ENCODE results near the gene MIPEP. TPM values are rescaled to one million over a fixed set of nuclear protein-coding genes. Genes with fewer than 3 reads are reported as not detected.
A peak's percentile ranks its signal among the peaks of the same experiment; 100 is the strongest.

MIPEP gene
- total RNA-seq, 1 experiment from 2014 or later, result 37.4 TPM

DNA sequence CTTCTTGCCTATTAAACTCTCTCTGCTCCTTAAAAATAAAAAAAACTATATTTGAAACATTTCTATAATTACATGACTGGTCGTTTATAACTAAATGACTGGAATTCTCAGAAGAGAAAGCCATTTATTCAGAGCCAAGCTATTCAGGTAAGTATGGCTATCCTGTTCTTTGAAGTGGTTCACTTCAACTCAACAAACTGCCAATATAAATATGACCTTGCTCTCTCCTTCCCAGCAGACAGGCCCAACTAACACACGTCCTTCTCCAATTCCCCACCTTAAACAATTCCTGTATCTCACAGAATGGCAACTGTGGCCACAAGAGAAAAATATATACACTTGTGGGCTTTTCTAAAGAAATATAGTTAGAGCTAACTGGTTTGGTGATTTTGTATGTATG is 153.9 kb downstream of the MIPEP start:
- in situ Hi-C loops (cut with HindIII; ENCODE audit: low sequenced_read_pairs), result loop anchor here (5.0 kb wide), 1 partner anchor 53 kb away; no protein-coding TSS in a partner anchor
- DNase-seq (ENCODE audit: low spot score), result no peak

GRCh38 chr13:23731709-23732108 is 157.5 kb downstream of the MIPEP start:
- no peak for DNase-seq (ENCODE audit: low spot score)
- in situ Hi-C loops (cut with HindIII; ENCODE audit: low sequenced_read_pairs), result no loop called here

DNA sequence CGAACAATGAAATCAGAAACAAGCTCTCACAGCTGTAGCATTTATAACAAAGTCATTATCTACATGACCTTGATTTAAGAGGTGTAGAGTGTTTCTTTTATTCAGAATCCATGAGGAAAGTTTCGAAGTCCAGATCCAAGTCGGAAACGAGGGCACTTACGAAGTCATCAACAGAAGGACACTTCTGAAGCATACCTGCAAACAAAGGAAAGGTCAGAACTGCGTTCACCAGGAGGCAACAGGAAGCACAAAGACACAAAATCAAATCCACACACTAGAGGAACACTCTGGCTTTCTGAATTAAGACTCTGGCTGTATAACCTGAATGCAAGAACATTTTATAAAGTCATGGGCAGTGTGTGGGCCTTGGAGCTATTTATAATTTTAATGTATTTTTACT is 158.9 kb downstream of the MIPEP start:
- DNase-seq (ENCODE audit: low spot score), result no peak
- in situ Hi-C loops (cut with HindIII; ENCODE audit: low sequenced_read_pairs), result no loop called here

DNA sequence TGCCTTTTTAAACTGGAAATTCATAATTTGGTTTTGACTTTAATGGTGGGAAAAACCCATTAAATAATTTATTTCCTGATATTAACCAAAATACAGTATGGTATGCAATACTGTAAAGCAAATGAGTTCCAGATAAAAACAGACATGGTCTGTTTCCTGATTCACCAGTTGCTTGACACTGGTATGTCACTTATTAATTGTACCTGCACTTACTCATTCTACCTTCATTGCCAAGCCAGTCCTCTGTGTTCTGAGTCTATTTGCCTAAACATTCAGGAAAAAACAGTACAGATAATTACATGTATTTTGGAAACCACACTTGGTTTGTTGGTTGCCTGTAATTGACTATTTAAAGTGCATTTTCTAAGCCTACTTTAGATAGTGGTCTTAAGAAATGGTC is 159.7 kb downstream of the MIPEP start:
- no peak for DNase-seq (ENCODE audit: low spot score)
- in situ Hi-C loops (cut with HindIII; ENCODE audit: low sequenced_read_pairs), result no loop called here

- in situ Hi-C loops (cut with HindIII; ENCODE audit: low sequenced_read_pairs), result no loop called here
- no peak for DNase-seq (ENCODE audit: low spot score)
Observed at GRCh38 chr13:23728807-23729206, 160.4 kb downstream of the MIPEP start.

GRCh38 chr13:23725922-23726321 is 163.3 kb downstream of the MIPEP start:
- no peak for DNase-seq (ENCODE audit: low spot score)
- in situ Hi-C loops (cut with HindIII; ENCODE audit: low sequenced_read_pairs), result no loop called here

GRCh38 chr13:23724196-23724970 is 164.8 kb downstream of the MIPEP start:
- DNase-seq (ENCODE audit: low spot score), result peak; percentile 39
- in situ Hi-C loops (cut with HindIII; ENCODE audit: low sequenced_read_pairs), result no loop called here

DNA sequence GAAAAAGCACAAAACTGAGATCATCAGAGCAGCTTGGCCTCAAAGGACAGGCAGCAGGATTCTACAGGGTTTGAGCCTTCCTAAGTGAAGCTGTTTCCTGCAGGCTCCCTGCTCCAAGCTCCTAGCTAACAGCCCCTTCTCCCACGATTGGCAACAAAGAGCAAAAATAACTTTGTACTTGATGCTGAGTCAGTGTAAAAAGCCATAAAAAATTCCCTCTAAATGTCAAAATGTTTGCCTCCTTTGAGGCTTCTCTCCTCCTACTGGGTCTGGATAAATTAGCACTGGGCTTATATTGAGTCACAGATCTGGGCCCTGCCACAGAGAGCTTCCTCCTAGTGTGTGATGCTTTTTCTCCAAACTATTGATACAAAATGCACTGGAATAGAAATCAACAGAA is 165.7 kb downstream of the MIPEP start:
- no peak for DNase-seq (ENCODE audit: low spot score)
- in situ Hi-C loops (cut with HindIII; ENCODE audit: low sequenced_read_pairs), result no loop called here

DNA sequence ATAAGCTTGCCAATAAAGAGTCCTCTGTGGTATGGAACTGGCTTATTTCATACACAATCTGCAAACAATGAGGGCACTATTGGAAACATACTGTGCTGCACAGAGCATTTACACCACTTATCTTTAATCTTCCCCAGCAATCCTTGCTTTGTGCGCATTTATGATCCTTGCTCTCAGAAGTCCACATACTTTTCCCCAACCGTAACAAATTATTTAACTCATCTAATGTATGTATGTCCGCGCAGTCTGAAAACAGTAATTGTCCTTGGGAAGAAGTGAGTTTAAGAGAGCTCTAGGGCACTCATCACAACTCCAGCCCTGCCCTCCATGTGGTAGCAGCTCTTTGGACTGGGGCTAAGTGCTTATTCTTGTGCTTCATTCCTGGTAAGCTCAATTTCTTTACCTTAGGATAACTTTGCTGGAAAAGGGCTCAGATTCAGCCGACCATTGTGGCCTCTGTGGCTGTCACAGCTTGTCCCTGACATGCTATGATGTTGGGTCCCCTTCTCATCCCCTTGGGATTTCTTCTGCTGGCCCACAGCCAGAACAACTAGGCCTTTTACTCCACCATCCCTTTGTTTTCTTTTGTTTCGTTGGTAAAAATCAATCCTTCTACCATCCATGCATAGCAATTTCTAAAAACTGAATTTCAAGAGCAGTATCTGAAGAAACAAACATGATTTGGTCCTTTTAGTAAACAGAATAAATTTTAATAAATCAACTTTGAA is 166.3 kb downstream of the MIPEP start:
- in situ Hi-C loops (cut with HindIII; ENCODE audit: low sequenced_read_pairs), result no loop called here
- DNase-seq (ENCODE audit: low spot score), result no peak

DNA sequence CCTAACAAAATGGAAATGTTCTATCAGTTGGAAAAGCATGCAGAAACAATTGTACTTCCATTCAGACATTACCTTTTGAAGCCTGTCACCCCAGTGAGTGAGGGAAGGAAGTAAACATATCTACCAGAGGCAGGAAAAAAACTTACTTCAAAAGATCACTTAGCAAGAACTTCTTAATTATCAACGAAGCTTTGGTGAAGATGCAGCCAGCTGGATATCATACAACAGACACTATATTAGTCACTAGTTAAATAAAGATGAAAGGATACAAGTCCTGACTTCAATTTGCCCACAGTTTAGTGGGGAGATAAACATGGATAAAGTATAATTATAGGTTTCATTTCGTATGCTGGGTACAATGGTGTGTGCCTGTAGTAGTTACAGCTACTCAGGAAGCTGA is 170.2 kb downstream of the MIPEP start:
- no peak for DNase-seq (ENCODE audit: low spot score)
- in situ Hi-C loops (cut with HindIII; ENCODE audit: low sequenced_read_pairs), result no loop called here

DNA sequence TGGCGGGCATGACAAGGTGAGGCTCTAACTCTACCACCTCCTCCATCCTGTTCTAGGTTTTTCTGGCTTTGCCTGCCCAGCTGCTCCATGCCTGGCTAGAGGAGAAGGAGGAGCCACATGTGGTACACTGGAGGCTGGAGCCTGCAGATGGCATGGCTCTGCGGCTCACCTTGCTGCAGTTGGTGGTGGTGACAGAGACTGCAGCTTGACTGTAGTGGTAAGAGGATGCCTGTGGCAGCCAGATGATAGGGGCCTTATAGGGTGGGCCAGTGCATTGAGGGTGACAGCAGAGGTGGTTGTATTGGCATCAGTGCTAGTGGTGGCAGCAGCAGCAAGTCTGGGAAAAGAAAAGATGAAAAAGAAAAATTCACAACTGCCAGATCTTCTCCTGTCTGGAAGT is 172.8 kb downstream of the MIPEP start:
- in situ Hi-C loops (cut with HindIII; ENCODE audit: low sequenced_read_pairs), result no loop called here
- no peak for DNase-seq (ENCODE audit: low spot score)

- in situ Hi-C loops (cut with HindIII; ENCODE audit: low sequenced_read_pairs), result no loop called here
- no peak for DNase-seq (ENCODE audit: low spot score)
Observed at GRCh38 chr13:23715762-23716235, 173.4 kb downstream of the MIPEP start.

GRCh38 chr13:23715092-23715761 is 174.0 kb downstream of the MIPEP start:
- in situ Hi-C loops (cut with HindIII; ENCODE audit: low sequenced_read_pairs), result no loop called here
- no peak for DNase-seq (ENCODE audit: low spot score)

- DNase-seq (ENCODE audit: low spot score), result no peak
- in situ Hi-C loops (cut with HindIII; ENCODE audit: low sequenced_read_pairs), result no loop called here
Observed at GRCh38 chr13:23714672-23715071, 174.5 kb downstream of the MIPEP start.

DNA sequence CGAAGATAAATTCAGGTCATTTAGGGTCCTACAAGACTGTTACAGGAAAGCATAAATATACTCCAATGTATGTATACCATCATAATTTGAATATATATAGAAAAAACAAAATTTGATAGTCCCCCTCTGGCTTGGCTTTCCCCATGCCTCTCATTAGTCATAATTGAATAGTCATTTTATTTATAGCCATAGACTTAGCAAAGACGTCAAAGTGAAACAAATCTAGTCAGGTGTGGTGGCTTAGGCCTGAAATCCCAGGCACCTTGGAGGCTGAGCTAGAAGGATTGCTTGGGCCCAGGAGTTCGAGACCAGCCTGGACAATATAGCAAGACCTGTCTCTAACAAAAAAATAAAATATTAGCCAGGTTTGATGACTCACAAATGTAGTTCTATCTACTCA is 177.8 kb downstream of the MIPEP start:
- DNase-seq (ENCODE audit: low spot score), result no peak
- in situ Hi-C loops (cut with HindIII; ENCODE audit: low sequenced_read_pairs), result no loop called here

DNA sequence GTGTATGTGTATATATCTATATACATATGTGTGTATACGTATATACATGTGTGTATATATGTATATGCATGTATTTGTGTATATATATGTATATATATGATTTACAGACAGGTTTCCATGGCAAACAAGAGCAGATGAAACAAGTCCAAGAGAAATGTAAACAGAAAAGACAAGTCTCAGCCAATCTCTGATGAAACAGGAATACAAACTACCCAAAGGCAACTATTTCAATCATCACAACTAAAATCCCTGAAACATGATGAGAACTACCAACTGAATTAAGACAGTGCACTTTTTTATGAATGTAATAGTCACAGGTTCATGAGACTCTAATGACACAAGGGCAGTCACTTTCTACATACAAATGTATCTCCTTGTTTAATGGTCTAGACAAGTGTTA is 178.8 kb downstream of the MIPEP start:
- in situ Hi-C loops (cut with HindIII; ENCODE audit: low sequenced_read_pairs), result no loop called here
- no peak for DNase-seq (ENCODE audit: low spot score)

- no peak for DNase-seq (ENCODE audit: low spot score)
- in situ Hi-C loops (cut with HindIII; ENCODE audit: low sequenced_read_pairs), result no loop called here
Observed at GRCh38 chr13:23709536-23709935, 179.7 kb downstream of the MIPEP start.

GRCh38 chr13:23707674-23708073 is 181.5 kb downstream of the MIPEP start:
- DNase-seq (ENCODE audit: low spot score), result no peak
- in situ Hi-C loops (cut with HindIII; ENCODE audit: low sequenced_read_pairs), result no loop called here

DNA sequence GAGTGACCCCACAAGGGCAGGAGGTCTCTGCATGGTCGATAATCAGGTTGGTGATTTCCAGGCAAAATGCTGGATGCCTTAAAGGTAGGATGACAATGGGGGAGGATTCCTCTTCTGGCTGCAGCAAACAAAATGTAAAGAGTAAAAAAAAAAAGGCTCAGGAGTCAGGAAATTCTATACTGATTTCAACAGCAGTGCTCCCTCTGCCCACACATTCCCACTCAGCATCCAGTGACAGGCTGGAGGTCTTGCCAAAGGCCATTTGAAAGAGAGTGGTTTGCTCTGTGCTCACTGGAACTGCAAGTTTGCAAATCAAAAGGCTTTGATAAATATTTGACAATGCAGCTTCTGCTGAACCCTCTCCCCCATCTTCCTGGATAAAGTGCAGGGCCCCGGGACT is 183.6 kb downstream of the MIPEP start:
- DNase-seq (ENCODE audit: low spot score), result no peak
- in situ Hi-C loops (cut with HindIII; ENCODE audit: low sequenced_read_pairs), result no loop called here

GRCh38 chr13:23703246-23703860 is 185.8 kb downstream of the MIPEP start:
- in situ Hi-C loops (cut with HindIII; ENCODE audit: low sequenced_read_pairs), result no loop called here
- DNase-seq (ENCODE audit: low spot score), result no peak
